ENCODE results near the gene RIPK4.
"Not testable (repeated sequence)": the region's sequence is repeated elsewhere in the genome, so short reads cannot be mapped to it uniquely, and the experiment has no call there.

Gene RIPK4

DNA sequence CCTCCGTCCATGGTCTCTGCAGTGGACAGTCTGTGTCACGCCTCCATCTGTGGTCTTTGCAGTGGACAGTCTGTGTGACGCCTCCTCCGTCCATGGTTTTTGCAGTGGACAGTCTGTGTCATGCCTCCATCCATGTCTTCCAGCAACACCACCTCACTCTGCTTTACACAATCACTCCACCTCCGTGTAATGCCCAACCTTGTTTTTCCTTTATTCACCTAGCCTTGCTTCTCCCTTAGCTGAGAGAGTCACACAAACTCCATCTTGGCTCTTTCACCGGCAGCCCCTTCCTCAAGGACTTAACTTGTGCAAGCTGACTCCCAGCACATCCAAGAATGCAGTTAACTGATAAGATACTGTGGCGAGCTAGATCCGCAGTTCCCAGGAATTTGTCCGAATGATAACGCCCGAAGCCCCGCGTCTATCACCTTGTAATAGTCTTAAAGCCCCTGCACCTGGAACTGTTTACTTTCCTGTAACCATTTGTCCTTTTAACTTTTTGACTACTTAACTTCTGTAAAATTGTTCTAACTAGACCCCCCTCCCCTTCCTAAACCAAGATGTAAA, 52.5 kb downstream of the RIPK4 start:
- not testable (repeated sequence) for DNase-seq (ENCODE audit: low read depth)

DNA sequence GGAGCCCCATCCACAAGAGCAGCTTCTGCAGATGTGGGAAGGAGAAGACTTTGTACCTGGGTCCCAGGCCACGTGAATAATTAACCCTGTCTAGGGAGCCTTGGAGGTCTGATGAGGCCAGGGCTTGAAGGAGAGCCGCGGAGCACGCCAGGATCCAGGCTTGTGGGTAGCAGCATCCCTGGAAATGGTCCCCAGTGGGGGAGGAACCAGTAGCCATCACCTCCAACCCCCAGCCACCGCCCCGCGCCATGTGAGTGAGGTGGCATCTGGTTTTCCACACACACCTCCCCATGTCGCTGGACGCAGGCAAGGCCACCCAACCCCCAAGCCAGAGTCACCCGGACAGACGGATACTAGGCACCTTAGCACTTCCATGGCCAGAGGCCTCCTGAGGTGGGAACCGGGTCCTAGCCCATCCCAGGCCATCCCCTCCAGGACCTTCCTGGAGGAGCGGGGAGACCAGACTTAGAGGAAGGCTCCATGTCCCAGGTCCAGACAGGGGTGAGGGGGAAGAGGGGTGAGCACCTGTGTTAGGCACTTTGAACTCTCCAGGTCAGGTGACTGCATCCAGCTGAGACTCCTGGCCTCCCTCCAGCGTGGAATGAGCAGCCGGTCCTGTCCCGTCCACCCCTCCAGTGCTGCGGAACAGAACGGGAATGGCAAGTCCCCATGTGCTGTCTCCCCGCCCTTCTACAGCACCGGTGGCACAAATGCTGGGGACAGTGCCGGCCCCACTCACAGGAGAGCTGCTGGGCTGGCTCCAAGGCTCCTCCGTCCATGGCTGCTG, 53.2 kb downstream of the RIPK4 start:
- DNase-seq (ENCODE audit: low read depth), result no peak

DNA sequence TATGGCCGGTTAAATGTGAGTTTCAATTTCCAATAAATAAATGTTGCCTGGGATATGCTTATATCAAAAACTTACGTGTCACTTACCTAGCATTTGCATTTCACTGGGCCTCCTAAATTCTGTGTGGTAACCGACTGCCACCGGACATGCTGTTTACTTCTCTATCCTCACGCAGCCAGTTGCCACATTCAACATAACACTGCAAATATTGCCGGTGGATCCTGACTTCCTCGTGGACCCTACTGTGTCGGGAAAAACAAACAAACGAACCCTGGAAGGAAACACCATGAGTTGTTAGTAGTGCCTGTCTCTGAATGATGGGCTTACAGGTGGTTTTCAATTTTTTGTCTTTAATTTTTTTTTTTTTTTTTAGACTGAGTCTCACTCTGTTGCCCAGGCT, 54.1 kb downstream of the RIPK4 start:
- no peak for DNase-seq (ENCODE audit: low read depth)

DNA sequence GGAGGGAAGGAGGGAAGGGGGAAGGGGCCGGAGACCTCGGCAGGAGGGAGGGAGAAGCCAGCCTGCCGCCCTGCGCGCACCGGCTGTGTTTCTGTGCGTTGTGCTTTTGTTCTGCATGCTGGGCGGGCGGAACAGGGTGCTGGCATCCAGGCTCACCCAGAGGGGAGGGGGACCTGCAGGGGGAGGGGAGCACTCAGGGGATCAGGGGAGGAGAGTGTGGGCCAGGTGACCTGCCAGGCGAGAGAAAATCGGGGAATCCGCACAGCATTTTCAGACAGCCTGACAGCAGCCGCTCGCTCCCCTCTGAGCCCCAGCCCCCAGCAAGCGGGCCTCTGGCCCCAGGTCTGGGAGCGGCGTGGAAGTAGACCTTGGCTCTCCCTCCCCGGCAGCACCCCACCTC, 54.7 kb downstream of the RIPK4 start:
- no peak for DNase-seq (ENCODE audit: low read depth)

DNA sequence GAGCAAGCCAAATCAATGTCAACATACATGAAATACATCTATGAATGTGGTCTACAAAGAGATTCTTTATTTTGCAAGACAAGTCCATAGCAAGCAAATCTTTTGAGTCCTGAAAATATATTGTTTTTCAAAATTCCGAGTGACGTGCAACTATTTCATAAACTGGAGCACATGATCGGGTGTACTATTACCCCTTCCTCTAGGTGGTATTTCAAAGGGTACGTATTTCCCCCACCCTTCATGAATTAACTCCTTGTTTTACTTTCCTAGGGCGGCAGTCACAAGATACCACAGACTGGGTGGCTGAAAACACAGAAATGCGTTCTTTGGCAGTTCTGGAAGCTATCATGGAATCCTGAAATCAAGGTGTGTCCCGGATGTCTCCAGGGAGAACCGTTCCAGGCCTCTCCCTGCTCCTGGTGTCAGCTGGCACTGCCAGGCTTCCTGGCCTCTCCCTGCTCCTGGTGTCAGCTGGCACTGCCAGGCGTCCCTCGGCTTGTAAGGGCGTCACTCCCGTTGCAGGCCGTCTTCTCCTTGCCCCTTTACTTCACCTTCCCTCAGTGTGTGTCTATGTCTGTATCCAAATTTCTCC, 55.3 kb downstream of the RIPK4 start:
- no peak for DNase-seq (ENCODE audit: low read depth)

DNA sequence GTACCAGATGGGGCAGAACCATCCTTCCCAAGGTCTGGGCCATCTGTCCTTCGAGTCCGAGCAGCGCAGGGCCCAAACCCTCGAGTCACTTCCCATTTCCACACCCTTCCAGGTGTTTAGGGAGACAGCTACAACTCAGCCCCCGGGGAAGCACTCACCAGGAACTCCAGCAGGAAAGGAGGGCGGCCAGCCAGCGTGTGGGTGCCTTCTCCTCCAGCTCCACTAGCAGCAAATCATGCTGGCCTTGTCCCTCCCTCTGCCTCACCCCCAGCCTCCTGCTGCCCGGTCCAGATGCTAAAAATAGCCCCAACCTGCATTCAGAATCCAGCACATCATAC, 56.1 kb downstream of the RIPK4 start:
- no peak for DNase-seq (ENCODE audit: low read depth)

DNA sequence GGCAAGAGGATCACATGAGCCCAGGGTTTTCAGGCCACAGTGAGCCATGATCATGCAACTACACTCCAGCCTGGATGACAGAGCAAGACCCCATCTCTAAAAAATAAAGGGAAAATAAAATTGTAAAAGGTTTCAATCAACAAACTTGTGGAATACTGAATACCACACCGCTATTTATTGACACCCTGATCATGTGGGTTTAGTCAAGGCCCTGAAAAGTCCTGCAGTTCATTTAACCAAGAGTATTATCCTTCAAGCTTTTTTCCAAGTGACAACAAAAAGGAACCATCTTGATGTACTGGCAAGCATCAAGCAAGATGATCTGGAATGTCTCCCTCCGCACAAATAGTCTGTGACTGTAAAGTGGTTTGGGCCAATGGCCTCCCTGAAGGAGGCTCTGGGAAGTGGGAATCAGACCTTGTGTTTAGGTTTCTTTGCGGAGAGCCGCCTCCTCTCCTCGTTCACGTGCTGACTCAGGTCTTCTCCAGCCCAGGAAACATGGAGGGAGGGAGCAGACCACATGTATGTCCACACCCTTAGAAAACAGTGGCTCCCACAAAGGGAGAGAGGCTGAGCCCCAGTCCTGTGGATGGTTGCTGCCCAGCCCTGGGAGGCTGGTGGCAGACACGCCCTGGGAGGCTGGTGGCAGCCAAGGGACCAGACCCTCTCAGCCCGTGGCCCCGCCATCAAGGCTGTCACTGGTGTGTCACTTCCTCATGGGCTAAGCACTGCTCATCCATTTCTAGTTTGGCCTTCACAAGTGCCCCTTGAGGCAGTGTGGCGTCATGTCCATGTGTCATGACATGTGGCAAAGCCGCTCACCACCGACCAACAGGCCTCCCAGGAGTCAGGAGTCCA, 56.7 kb downstream of the RIPK4 start:
- DNase-seq (ENCODE audit: low read depth), result no peak

DNA sequence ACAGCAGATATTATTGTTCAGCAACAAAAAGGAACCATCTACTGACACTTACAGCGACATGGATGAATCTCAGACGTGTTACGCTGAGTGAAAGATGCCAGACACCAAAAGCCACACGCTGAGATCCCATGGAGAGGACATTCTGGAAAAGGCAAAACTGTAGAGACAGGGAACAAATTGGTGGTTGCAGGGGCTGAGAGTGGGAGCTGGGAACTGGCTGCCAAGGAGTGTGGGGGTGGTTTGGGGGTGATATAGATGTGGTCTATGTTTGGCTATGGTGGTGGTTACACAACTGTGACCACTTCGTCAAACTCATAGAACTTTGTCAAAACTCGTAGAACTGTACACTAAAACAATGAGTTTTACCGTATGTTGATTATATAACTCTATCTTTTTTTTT, 57.7 kb downstream of the RIPK4 start:
- no peak for DNase-seq (ENCODE audit: low read depth)

DNA sequence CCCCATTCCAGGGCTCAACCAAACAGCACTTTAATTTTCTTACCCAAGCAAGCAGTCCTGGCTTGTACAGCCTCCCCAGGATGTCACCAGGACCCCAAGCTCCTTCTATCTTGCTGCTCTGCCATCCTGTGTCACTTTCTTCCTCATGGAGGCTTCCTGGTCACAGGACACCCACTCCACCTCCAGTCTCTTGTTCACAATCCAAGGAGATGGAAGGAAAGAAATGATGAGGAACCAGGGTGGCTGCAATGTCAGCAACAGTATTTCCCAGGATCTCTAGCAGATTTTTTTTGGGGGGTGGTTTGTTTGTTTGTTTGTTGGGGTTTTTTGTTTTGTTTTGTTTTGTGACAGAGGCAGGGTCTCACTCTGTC, 58.9 kb downstream of the RIPK4 start:
- no peak for DNase-seq (ENCODE audit: low read depth)

DNA sequence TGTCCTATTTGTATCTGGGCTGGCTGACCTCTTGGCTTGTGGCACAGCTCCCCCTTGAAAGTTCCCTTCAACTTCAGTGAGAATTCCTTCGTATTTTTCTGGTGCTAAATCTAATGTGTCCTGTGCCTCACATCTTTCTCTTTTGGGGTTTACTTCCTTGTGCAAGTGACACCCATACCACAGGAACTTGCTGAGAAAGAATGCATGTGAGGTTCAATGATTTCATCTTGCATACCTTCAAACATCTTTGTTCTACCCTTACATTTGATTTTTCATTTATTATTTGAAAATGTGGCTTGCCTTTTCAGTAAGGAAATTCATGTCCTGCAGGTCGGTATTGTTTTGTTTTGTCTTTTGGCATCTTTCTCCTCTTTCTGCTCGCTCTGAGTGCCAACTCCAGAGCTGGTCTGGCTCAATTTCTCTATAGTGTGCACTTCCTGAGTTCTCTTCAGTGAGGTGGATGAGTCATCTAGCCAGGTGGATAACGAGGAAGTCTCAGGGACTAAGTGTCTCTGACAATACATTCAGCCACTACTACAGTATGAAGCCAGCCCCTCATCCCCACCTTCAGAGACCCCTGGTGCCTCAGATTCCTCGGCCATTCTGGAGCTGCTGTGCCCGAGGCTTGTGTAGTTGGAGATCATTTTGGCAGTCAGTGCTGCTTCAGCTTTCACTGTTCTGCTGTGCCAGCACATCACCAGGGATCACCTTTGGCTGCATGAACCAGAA, 59.5 kb downstream of the RIPK4 start:
- no peak for DNase-seq (ENCODE audit: low read depth)

DNA sequence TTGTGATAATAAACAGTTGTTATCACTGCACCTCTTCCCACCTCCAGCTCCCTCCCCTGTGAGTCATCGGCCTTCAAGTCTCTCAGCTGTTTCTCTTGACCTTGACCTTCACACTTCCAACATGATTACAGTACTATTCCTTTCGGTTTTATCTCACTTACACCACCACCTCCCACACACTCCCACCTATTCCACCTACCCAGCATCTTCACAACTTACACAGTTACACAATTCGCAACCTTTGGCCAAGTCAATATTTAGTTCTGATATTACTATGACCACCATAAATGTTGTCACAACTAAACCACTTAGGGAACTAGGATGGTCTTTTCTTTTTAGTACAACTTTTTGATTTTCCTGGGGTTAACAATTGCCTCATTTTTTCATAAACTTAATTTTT, 60.2 kb downstream of the RIPK4 start:
- DNase-seq (ENCODE audit: low read depth), result no peak

DNA sequence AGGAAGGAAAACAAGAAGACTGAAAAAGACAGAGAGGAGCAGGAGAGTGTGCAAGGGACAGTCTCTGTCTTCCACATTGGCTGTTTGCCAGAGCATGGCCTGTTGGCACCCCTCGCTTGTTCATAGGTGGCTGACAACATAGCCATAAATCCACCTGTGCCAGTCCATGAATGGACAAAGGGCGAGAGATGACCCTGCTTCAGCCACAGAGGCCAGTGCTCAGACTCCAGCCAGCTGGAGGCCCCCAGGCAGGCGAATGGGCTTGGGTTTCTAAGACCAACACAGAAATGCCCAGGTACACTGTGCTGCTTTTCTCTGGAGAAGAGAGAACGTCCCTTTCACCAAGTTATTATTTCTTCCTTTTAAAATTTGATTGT, 60.6 kb downstream of the RIPK4 start:
- no peak for DNase-seq (ENCODE audit: low read depth)

DNA sequence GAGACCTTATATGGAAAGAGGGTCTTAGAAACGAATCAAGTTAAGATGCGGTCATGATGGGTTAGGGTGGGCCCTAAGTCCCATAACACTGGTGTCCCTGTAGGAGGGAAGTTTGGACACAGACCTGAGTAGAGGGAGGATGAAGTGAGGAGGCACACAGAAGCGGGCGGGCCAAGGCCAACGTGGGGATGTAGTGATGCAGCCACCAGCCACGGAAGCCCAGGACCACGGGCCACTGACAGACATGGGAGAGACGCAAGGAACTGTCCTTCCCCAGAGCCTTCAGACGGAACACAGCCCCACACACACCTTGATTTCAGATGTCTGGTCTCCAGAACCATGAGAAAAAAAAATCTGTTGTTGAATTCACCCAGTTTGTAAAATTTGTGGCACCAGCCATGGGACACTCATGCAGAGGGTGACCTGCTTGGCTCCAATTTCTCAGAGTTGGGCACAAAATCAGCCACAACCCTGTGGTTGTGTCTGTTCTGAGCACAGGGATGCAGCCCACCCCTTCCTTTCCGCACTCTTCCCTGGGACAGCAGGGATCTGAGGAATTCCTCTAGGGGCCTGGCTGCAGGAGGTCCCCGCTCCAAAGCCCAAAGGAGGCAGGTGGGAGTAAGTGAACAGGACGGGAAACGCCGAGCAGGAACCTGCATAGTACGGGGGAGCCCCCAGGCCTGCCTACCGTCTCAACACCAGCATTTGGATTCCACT, 61.1 kb downstream of the RIPK4 start:
- DNase-seq (ENCODE audit: low read depth), result no peak

DNA sequence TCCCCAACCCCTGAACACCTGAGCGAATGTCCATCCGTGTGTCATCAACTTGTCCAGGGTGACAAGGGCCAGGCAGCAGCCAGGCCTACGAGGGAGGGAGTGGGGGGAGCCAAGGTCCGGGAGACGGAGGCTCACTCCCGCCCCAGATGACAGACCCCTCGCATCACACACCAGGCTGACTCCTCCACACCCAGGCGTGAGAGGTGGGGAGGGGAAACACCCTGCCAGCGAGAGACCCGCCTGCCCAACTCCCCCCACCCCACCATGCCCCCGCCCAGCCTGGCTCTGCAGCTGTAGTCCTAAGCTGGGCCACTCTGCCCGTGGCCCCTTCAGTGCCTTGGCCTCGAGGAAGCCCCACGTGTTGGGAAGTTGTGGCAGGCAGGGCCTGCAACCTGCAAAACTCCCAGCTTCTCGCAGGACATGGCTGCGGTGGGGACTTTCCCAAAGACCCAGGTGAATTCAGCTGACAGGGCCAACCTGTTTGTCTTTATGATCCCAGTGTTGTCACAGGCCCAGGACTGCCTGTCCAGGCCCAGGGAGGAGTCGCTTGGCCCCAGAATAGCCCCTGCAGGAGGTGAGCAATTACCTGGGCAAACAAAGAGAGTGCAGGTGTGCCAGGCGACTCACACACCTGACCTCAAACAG, 62.9 kb downstream of the RIPK4 start:
- DNase-seq (ENCODE audit: low read depth), result no peak

DNA sequence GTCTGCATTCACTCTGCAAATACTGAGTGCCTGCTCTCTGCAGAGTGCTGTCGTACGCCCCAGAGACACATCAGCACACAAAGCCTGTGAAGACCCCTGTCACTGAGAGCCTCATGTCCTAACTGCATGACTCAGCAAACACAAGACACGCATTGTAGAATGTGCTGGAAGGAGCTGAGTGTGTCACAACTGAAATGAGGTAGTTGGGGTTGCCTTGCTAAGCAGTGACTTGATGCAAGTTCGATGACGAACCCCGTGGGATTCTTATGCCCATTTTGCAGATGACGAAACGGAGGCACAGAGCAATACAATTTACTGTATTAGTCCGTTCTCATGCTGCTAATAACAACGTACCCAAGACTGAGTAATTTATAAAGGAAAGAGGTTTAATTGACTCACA, 65.1 kb downstream of the RIPK4 start:
- DNase-seq (ENCODE audit: low read depth), result no peak

DNA sequence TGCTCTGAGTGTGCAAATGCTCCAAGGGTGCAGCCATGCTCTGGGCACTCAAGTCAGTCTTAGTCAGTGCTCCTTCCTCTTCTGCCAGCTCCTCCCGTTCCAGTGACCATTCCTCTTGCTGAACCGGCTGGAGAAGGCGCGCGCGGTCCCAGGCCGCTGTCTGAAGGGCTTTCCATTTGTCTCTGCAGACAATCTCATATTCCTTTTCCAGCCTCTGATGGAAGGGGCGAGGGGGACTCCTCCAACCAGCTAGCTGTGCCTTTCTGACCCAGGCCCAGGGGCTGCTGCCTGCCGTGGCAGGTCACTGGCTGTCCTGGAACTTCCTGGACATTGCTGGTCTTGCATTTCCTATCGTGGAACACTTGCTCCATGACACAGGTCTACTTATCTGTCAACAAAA, 67.5 kb downstream of the RIPK4 start:
- no peak for DNase-seq (ENCODE audit: low read depth)

DNA sequence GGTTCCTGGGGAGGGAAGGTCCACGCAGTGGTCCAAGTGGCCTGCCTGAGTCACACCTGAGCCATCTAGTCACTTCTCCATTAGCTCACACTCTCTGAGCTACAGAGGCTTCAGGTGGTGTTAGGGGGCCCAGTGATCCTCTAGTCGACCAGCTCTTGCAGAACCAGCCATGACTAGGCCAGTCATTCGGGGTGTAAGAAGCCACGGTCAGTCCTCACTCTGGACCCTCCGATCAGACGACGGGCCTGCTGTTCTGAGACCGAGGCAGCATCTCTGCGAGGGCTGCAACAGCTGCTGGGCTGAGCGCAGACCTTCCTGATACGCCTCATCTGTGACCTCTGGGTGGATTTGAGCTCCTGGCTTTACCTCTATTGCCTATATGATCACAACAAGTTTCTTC, 68.8 kb downstream of the RIPK4 start:
- DNase-seq (ENCODE audit: low read depth), result no peak

DNA sequence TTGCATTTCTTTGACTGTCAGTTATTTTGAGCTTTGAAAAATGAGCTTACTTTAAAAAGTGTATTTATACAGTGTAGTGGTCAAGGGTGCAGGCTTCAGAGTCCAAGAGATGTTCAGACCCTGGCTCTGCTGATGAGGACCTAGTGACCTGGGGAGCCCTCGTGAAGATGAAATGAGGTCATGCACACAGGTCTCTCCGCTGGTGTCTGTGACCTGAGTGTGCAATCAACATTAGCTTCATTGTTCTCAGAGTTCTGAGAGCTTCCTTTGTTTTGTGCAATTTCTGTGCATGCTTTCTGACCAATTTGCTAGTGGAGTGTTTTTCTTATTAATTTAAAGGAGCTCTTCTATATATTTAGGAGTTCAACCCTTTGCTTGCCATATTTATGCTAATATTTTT, 71.3 kb downstream of the RIPK4 start:
- no peak for DNase-seq (ENCODE audit: low read depth)

DNA sequence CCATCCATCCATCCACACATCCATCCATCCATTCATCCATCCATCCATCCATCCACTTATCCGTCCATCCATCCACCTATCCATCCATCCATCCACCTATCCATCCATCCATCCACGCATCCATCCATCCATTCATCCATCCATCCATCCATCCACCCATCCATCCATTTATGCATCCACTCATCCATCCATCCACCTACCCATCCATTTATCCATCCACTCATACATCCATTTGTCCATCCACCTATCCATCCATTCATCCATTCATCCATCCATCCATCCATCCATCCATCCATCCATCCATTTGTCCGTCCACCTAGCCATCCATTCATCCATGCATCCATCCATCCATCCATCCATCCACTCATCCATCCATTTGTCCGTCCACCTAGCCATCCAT, 72.8 kb downstream of the RIPK4 start:
- not testable (repeated sequence) for DNase-seq (ENCODE audit: low read depth)

DNA sequence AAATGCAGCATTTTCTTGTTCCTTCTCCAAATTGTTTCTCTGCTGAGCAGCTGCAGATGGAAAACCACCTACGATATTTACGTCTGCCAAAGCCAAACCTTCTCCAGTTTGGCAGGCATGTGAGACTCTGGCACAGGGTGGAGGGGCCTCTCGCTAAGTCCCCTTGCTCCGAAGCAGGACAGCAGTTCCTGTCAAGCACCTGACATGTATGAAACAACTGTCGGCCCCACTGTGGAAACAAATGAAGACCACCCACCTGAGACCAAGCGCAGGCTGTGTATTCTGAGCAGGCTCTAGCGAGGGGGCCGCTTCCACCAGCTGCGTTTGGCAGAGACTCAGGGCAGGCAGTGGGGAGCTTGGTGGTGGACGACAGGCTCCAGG, 74.7 kb downstream of the RIPK4 start:
- DNase-seq (ENCODE audit: low read depth), result no peak

All from activated T-helper 1 cell treated with Interleukin-2 at 50 U/mL for 16 hours (primary cell).